MCF 10A (cell line): ENCODE results near the gene SETD3. TPM values are rescaled to one million over a fixed set of nuclear protein-coding genes. Genes with fewer than 3 reads are reported as not detected.

ENCODE experiments used
- BruUV-seq: library from RNA; stranded (reverse); fragments of 400-500 nt; replicated peaks from 2 replicates; lab custom pipeline; 2021; lab: Mats Ljungman, UMichigan
- CTCF ChIA-PET: fragments of 300-600 bp; sonication (Branson Sonifier 250); formaldehyde crosslinking; extraction: SDS; loops from one replicate; lab custom pipeline; 2021; ENCODE audit warnings: antibody characterized with exemption, inconsistent platforms; lab: Yijun Ruan, JAX
- POLR2A ChIA-PET: fragments of 300-600, 350-650 bp; sonication (Branson Sonifier 250); formaldehyde crosslinking; extraction: SDS; loops from one replicate; lab custom pipeline; 2020; ENCODE audit warnings: antibody characterized with exemption, inconsistent platforms; lab: Yijun Ruan, JAX
- DNase-seq: peaks from one replicate; pipeline ENCODE4 v3.0.0-alpha.2; 2018; ENCODE audit not compliant: unreplicated experiment
- H3K27ac Mint-ChIP-seq: one replicate; pipeline ENCODE4 v1.8.0; 2022; ENCODE audit warnings: mild to moderate bottlenecking, low read depth, mixed read lengths; ENCODE audit not compliant: unreplicated experiment
- H3K27me3 Mint-ChIP-seq: one replicate; pipeline ENCODE4 v1.8.0; 2022; ENCODE audit warnings: mixed read lengths; ENCODE audit not compliant: insufficient read depth, unreplicated experiment
- H3K36me3 Mint-ChIP-seq: one replicate; pipeline ENCODE4 v1.8.0; 2022; ENCODE audit warnings: mild to moderate bottlenecking, moderate library complexity, mixed read lengths; ENCODE audit not compliant: insufficient read depth, unreplicated experiment
- H3K4me1 Mint-ChIP-seq: one replicate; pipeline ENCODE4 v1.8.0; 2022; ENCODE audit warnings: mixed read lengths; ENCODE audit not compliant: insufficient read depth, unreplicated experiment
- H3K4me3 Mint-ChIP-seq: one replicate; pipeline ENCODE4 v1.8.0; 2022; ENCODE audit warnings: mild to moderate bottlenecking, moderate library complexity, mixed read lengths; ENCODE audit not compliant: unreplicated experiment
- H3K9me3 Mint-ChIP-seq: one replicate; pipeline ENCODE4 v1.8.0; 2022; ENCODE audit warnings: mixed read lengths; ENCODE audit not compliant: unreplicated experiment
- intact Hi-C: fragments of 100-400 bp; cut with micrococcal nuclease; formaldehyde crosslinking; loops from 2 replicates; pipeline ENCODE4 v1.14.1; 2022
- total RNA-seq: library from RNA; stranded (reverse); gene quantifications from 2 replicates; pipeline ENCODE4 v1.2.3, GENCODE V29; 2022
- TF ChIP-seq, protein P1 (sequence below): fragments of 200-600 bp; IDR thresholded peaks from one replicate; pipeline ENCODE4 v1.8.0; 2022; ENCODE audit warnings: antibody characterized with exemption, mild to moderate bottlenecking; ENCODE audit not compliant: unreplicated experiment

SETD3 gene
- total RNA-seq, 1 experiment from 2014 or later: 50.6 TPM

DNA sequence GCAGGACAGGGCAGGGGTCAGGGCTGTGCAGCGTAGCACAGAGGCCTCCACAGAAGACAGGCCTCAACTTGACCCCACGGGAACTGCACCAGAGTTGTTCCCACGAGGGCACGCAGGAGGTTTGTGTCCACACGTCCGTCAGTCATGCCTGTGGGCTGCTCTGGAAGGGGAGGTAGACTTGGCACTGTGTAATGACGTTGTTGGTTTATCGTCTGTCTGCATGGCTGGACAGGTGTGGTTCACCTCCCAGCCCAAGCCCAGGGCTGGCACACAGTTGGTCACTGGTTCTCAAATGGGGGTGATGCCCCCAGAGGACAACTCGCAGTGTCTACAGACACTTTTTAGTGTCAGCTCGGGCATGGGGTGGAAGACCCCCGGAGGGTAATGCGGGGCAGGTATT, 46.4 kb upstream of the SETD3 start:
- CTCF ChIA-PET: interaction anchor here (0.6 to 4.3 kb wide), 3 partner anchors 8 to 101 kb away, joined by 3 to 22 read pairs (median 4); no protein-coding TSS in a partner anchor
- Mint-ChIP-seq H3K27ac (no peak overlapping the region), H3K4me3 (no peak overlapping the region), H3K36me3 (no peaks in the 10 kb centered on the region), H3K27me3 (no peaks in the 10 kb centered on the region), H3K4me1 (peaks cover 25% of the 10 kb centered on the region), H3K9me3 (no peaks in the 10 kb centered on the region)
- DNase-seq: no peak
- TF ChIP-seq, protein P1, sequence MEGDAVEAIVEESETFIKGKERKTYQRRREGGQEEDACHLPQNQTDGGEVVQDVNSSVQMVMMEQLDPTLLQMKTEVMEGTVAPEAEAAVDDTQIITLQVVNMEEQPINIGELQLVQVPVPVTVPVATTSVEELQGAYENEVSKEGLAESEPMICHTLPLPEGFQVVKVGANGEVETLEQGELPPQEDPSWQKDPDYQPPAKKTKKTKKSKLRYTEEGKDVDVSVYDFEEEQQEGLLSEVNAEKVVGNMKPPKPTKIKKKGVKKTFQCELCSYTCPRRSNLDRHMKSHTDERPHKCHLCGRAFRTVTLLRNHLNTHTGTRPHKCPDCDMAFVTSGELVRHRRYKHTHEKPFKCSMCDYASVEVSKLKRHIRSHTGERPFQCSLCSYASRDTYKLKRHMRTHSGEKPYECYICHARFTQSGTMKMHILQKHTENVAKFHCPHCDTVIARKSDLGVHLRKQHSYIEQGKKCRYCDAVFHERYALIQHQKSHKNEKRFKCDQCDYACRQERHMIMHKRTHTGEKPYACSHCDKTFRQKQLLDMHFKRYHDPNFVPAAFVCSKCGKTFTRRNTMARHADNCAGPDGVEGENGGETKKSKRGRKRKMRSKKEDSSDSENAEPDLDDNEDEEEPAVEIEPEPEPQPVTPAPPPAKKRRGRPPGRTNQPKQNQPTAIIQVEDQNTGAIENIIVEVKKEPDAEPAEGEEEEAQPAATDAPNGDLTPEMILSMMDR: no peak
- no TSS peak for BruUV-seq
- intact Hi-C loops: no loop called here
- POLR2A ChIA-PET: no interaction called here

DNA sequence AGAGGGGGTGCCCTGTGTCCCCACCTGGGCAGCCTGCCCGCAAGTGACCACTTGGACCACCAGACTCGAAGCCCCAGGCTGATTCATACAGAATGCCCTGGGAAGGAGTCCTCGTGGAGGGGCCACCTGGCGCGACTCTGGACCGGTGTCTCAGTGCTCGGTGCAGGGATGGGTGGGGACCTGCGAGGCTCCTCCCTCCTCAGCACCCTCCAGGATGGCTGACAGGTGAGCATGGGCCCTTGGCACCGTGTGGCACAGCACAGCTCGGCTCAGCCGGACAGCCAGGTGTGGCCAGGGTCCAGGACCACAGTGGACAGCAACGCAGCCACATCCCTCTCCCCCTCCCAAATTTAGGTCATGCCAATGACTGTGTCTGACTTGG, 45.0 kb upstream of the SETD3 start:
- Mint-ChIP-seq H3K27me3 (no peaks in the 10 kb centered on the region), H3K4me3 (no peak overlapping the region), H3K27ac (no peak overlapping the region), H3K4me1 (peaks cover 18% of the 10 kb centered on the region), H3K36me3 (no peaks in the 10 kb centered on the region), H3K9me3 (no peaks in the 10 kb centered on the region)
- intact Hi-C loops: no loop called here
- no TSS peak for BruUV-seq
- DNase-seq: no peak
- ChIA-PET POLR2A (no interaction called here), CTCF (interaction anchor here (0.5 to 4.3 kb wide), 6 partner anchors 18 to 116 kb away, joined by 3 to 22 read pairs (median 4); no protein-coding TSS in a partner anchor)
- TF ChIP-seq, protein P1: no peak

DNA sequence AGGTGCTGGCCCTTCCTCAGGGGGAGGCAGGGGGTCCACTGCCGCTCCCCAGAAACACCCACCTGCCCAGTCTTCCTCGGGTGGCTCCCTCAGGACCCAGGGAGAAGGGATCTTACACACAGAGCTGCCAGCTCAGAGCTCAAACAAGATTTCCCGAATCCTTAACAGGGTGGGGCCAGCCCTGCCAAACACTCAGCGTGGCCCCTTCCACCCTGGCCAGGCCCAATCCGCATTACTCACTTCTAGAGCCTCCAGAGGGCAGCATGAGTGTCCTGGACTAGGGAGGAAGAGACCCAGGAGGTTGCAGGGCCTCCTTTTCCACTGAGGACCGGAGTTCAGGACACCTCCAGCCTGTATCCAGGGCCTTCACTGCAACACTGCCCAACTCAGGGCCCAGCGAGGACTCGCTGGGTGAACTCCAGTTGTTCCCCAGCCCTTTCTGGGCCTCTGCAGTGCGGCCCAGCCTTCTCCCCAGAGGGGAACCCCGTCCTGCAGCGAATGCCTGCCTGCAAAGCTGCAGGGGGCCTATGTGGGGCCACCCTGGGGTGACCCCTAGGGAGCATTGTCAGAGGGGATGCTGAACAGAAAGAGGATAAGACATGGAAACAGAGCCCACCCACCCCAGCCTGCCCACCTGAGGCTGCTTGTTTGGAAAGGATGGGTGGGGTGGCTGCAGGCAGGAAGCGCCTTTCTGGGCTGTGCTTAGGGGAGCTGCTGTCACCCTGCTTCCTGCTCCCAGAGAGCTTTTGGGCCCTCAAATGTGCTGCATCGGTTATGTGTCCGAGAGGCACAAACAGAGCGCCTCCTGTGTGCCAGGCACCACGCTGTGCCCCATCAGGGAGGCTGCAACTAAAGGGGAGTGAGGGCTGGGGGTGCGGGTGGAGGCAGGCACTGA, 44.4 kb upstream of the SETD3 start:
- DNase-seq: peak; percentile 45
- BruUV-seq: no TSS peak
- ChIA-PET POLR2A (no interaction called here), CTCF (interaction anchor here (0.5 to 4.3 kb wide), 10 partner anchors 28 to 365 kb away, joined by 3 to 22 read pairs (median 4); no protein-coding TSS in a partner anchor)
- H3K36me3 Mint-ChIP-seq: no peaks in the 10 kb centered on the region
- H3K4me3 Mint-ChIP-seq: no peak overlapping the region
- H3K27me3 Mint-ChIP-seq: no peaks in the 10 kb centered on the region
- intact Hi-C loops: no loop called here
- H3K4me1 Mint-ChIP-seq: peaks cover 16% of the 10 kb centered on the region
- H3K9me3 Mint-ChIP-seq: no peaks in the 10 kb centered on the region
- TF ChIP-seq, protein P1: peak; percentile 22
- H3K27ac Mint-ChIP-seq: no peak overlapping the region

DNA sequence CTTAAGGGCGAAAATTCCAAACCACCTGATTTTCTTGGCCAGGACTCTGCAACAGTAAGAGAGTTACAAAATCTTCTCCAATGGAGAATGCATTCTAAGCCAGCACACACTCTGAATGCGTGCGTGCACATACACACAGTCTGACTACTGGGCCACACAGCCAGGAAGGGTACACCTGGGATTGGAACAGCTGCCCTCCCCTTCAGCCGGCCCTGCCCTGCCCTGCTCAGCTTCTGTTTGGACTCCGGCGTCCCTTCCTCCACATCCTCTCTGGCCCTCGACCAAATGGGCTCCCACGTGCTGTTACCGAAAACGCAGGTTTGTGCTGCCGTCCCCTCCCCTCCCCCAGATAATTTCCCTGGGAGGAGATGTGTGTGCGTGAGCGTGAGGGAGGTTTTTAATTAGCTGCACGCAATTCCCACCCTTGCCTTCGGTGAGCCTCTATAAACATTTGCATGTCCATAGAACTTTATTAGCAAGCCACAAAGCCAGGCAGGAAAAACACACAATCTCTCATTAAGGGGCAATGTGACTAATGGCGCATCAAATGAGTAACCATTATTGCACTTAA, 43.5 kb upstream of the SETD3 start:
- intact Hi-C loops: no loop called here
- Mint-ChIP-seq H3K4me3 (no peak overlapping the region), H3K9me3 (no peaks in the 10 kb centered on the region), H3K27ac (no peak overlapping the region), H3K36me3 (no peaks in the 10 kb centered on the region), H3K27me3 (no peaks in the 10 kb centered on the region), H3K4me1 (peaks cover 16% of the 10 kb centered on the region)
- DNase-seq: no peak
- ChIA-PET CTCF (interaction anchor here (0.6 to 4.3 kb wide), 9 partner anchors 28 to 366 kb away, joined by 3 to 22 read pairs (median 3); no protein-coding TSS in a partner anchor), POLR2A (interaction anchor here (0.8 kb wide), 1 partner anchor 81 kb away, joined by 3 read pairs; no protein-coding TSS in a partner anchor)
- TF ChIP-seq, protein P1: no peak
- BruUV-seq: no TSS peak
